OCI-LY1 (cell line): ENCODE results near the gene NUBPL.

Experiments used
- H2AFZ ChIP-seq: fragments of 200-600 bp; sonication (generic), shearing (Covaris generic); 2 replicates; pipeline ENCODE4 v1.6.0; 2014; ENCODE audit warnings: antibody characterized with exemption, mild to moderate bottlenecking, low read length
- H3F3A ChIP-seq: fragments of 200-600 bp; sonication (generic), shearing (Covaris generic); 2 replicates; pipeline ENCODE4 v1.6.0; 2014; ENCODE audit warnings: mild to moderate bottlenecking, antibody characterized with exemption, low read length, moderate library complexity; ENCODE audit not compliant: insufficient read depth
- H3K27ac ChIP-seq: fragments of 200-600 bp; sonication (generic); 2 replicates; pipeline ENCODE4 v1.5.1; 2014; ENCODE audit warnings: low read length, mixed run types, mild to moderate bottlenecking, low read depth; ENCODE audit not compliant: poor library complexity, severe bottlenecking
- H3K27me3 ChIP-seq: fragments of 200-600 bp; sonication (generic); 2 replicates; pipeline ENCODE4 v1.6.0; 2014; ENCODE audit warnings: antibody characterized with exemption, mild to moderate bottlenecking, low read length, moderate library complexity; ENCODE audit not compliant: insufficient read depth
- H3K36me3 ChIP-seq: fragments of 200-600 bp; sonication (generic); 2 replicates; pipeline ENCODE4 v1.6.1; 2014; ENCODE audit warnings: mild to moderate bottlenecking, antibody characterized with exemption, low read length, moderate library complexity, mixed read lengths; ENCODE audit not compliant: insufficient read depth
- H3K4me1 ChIP-seq: fragments of 200-600 bp; sonication (generic); 2 replicates; pipeline ENCODE4 v1.5.1; 2014; ENCODE audit warnings: mild to moderate bottlenecking, low read length, moderate library complexity; ENCODE audit not compliant: insufficient read depth, severe bottlenecking
- H3K4me2 ChIP-seq: fragments of 200-600 bp; sonication (generic), shearing (Covaris generic); 2 replicates; pipeline ENCODE4 v1.6.1; 2014; ENCODE audit warnings: low read length
- H3K4me3 ChIP-seq: fragments of 200-600 bp; sonication (generic); 2 replicates; pipeline ENCODE4 v1.5.1; 2014; ENCODE audit warnings: low read length, low read depth, mild to moderate bottlenecking, mixed read lengths; ENCODE audit not compliant: poor library complexity, severe bottlenecking
- H3K79me2 ChIP-seq: fragments of 200-600 bp; shearing (Covaris generic); 2 replicates; pipeline ENCODE4 v1.6.1; 2016; ENCODE audit warnings: mixed run types, low read length, mixed read lengths; ENCODE audit not compliant: insufficient read depth
- H3K9ac ChIP-seq: fragments of 200-600 bp; sonication (generic), shearing (Covaris generic); 2 replicates; pipeline ENCODE4 v1.6.1; 2014; ENCODE audit warnings: mild to moderate bottlenecking, low read length, mixed read lengths
- H3K9me2 ChIP-seq: fragments of 200-600 bp; sonication (generic), shearing (Covaris generic); 2 replicates; pipeline ENCODE4 v1.6.1; 2014; ENCODE audit warnings: low read depth, mild to moderate bottlenecking, low read length, mixed read lengths
- H3K9me3 ChIP-seq: fragments of 200-600 bp; shearing (Covaris generic); 2 replicates; pipeline ENCODE4 v1.6.1; 2014; ENCODE audit warnings: low read length, mixed read lengths
- H4K20me1 ChIP-seq: fragments of 200-600 bp; sonication (generic), shearing (Covaris generic); 2 replicates; pipeline ENCODE4 v1.6.0; 2016; ENCODE audit warnings: mild to moderate bottlenecking, low read length; ENCODE audit not compliant: insufficient read depth
- EZH2 ChIP-seq: fragments of 200-600 bp; sonication (generic), shearing (Covaris generic); IDR thresholded peaks from 2 replicates; pipeline ENCODE4 v1.8.0; 2017; ENCODE audit warnings: borderline replicate concordance, mixed run types, mild to moderate bottlenecking, antibody characterized with exemption, low read length, moderate library complexity, mixed read lengths
- TF ChIP-seq, protein P1 (sequence below): fragments of 200-600 bp; sonication (generic), shearing (Covaris generic); IDR thresholded peaks from 2 replicates; pipeline ENCODE4 v1.5.1; 2017; ENCODE audit warnings: mild to moderate bottlenecking, antibody characterized with exemption, low read length, moderate library complexity, mixed read lengths

Gene NUBPL

DNA sequence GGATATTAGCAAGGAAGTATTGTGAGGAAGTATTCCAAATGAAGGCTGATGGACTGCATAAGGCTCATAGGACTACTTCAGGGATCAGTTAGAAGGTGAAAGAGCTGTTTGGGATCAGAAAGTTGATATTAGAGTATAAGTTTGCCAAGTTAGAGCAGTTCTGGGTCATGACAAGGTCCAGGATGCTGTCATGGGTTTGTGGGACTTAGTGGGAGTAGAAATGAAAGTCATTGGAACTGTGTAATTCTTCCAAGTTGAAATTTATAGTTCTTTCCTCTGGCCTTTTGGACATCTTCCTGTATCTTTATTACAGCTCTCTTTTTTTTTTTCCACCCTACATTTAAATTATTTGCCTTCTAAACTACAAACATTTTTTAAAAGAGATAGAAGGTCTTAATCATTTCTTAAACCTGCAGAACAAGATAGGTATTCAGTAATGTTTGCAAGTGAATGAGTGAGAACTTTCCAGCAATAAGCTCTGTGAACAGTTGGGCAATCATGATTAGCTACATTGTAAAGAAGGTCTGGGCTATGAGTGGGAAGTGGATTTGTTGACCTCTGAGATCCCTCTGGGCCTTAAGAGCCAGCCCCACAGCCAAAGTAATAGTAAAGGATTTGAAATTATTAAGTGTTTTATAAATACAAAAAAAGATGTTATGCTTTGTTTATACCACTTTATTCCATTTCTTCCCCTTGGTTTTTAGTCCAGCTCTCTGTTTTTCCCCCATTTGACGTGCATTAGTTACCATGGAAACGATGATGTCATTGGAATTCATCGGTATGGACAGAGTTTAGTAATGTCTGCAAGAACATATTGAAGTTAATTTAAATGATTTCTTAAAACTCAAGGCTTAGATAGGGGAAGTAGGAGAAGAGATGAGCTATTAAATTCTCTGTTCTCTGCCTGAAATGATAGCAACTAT lies 268.0 kb downstream of the NUBPL start:
- no peaks in the 10 kb centered on the region for H3F3A ChIP-seq
- H3K4me1 ChIP-seq, result no peaks in the 10 kb centered on the region
- H3K4me2 ChIP-seq, result no peak overlapping the region
- TF ChIP-seq, protein P1, sequence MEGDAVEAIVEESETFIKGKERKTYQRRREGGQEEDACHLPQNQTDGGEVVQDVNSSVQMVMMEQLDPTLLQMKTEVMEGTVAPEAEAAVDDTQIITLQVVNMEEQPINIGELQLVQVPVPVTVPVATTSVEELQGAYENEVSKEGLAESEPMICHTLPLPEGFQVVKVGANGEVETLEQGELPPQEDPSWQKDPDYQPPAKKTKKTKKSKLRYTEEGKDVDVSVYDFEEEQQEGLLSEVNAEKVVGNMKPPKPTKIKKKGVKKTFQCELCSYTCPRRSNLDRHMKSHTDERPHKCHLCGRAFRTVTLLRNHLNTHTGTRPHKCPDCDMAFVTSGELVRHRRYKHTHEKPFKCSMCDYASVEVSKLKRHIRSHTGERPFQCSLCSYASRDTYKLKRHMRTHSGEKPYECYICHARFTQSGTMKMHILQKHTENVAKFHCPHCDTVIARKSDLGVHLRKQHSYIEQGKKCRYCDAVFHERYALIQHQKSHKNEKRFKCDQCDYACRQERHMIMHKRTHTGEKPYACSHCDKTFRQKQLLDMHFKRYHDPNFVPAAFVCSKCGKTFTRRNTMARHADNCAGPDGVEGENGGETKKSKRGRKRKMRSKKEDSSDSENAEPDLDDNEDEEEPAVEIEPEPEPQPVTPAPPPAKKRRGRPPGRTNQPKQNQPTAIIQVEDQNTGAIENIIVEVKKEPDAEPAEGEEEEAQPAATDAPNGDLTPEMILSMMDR, result no peak
- no peaks in the 10 kb centered on the region for H3K9me2 ChIP-seq
- H2AFZ ChIP-seq, result no peak overlapping the region
- no peaks in the 10 kb centered on the region for H3K9me3 ChIP-seq
- H4K20me1 ChIP-seq, result no peaks in the 10 kb centered on the region
- H3K36me3 ChIP-seq, result no peaks in the 10 kb centered on the region
- H3K9ac ChIP-seq, result no peak overlapping the region
- no peak overlapping the region for H3K27ac ChIP-seq
- no peaks in the 10 kb centered on the region for H3K79me2 ChIP-seq
- H3K27me3 ChIP-seq, result no peaks in the 10 kb centered on the region
- H3K4me3 ChIP-seq, result no peak overlapping the region

DNA sequence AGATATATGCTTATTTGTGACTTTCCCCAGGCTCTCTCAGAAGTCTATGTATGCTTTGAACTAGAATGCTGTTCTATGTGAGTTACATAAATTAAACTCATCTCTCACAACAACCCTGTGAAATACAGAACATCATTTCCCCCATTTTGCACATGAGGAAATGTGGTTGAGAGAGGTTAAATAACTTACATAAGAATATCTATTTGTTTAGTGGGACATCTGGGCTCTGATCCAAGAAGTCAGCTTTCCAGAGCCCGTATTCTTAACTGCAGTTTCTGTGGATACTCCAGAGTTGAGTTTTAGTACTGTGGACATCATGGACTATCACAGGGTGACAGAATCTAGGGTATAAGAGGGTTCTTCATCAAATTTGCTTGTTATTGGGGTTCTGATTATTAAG lies 273.4 kb downstream of the NUBPL start:
- no peak overlapping the region for H3K27ac ChIP-seq
- H3K27me3 ChIP-seq, result no peaks in the 10 kb centered on the region
- H3K79me2 ChIP-seq, result no peaks in the 10 kb centered on the region
- H2AFZ ChIP-seq, result no peak overlapping the region
- H3K9ac ChIP-seq, result no peak overlapping the region
- no peaks in the 10 kb centered on the region for H4K20me1 ChIP-seq
- no peak overlapping the region for H3K4me3 ChIP-seq
- no peaks in the 10 kb centered on the region for H3K9me3 ChIP-seq
- no peaks in the 10 kb centered on the region for H3F3A ChIP-seq
- H3K36me3 ChIP-seq, result no peaks in the 10 kb centered on the region
- TF ChIP-seq, protein P1, result no peak
- no peak for TF ChIP-seq EZH2
- no peaks in the 10 kb centered on the region for H3K4me1 ChIP-seq
- H3K9me2 ChIP-seq, result no peaks in the 10 kb centered on the region
- H3K4me2 ChIP-seq, result no peak overlapping the region

- Histone ChIP-seq H2AFZ (no peak overlapping the region), H4K20me1 (no peaks in the 10 kb centered on the region)
- TF ChIP-seq, protein P1, result no peak
- TF ChIP-seq EZH2, result no peak
Measured at GRCh38 chr14:31835049-31835448, 273.8 kb downstream of the NUBPL start.

More at GRCh38 chr14:31835049-31835448, 273.8 kb downstream of the NUBPL start:
- Histone ChIP-seq H3K9me2 (no peaks in the 10 kb centered on the region), H3K4me2 (no peak overlapping the region), H3K9ac (no peak overlapping the region), H3K27ac (no peak overlapping the region), H3F3A (no peaks in the 10 kb centered on the region), H3K9me3 (no peaks in the 10 kb centered on the region), H3K27me3 (no peaks in the 10 kb centered on the region), H3K4me1 (no peaks in the 10 kb centered on the region), H3K4me3 (no peak overlapping the region), H3K79me2 (no peaks in the 10 kb centered on the region), H3K36me3 (no peaks in the 10 kb centered on the region)
